RPMI8226 (cell line): ENCODE data around the gene PIP.
"Not testable (repeated sequence)": the region's sequence is repeated elsewhere in the genome, so short reads cannot be mapped to it uniquely, and the experiment has no call there.

Experiments used
- DNase-seq: peaks from one replicate; pipeline ENCODE4 v3.0.0-alpha.2; 2015

The PIP gene

GRCh38 chr7:143131781-143132180, at the start of gene PIP:
Gene PIP, plus strand, starts transcription at chr7:143132077. Its CDS starts 40 bp downstream, at chr7:143132117.
- no peak for DNase-seq

GRCh38 chr7:143085109-143085508, 46.8 kb upstream of the PIP start:
- DNase-seq, result no peak

GRCh38 chr7:143085610-143086009, 46.3 kb upstream of the PIP start:
- DNase-seq, result not testable (repeated sequence)

- DNase-seq, result not testable (repeated sequence)
Observed at GRCh38 chr7:143088549-143089231, 43.2 kb upstream of the PIP start.

GRCh38 chr7:143096146-143096545, 35.7 kb upstream of the PIP start:
- no peak for DNase-seq

GRCh38 chr7:143099579-143099978, 32.3 kb upstream of the PIP start:
- DNase-seq, result not testable (repeated sequence)

GRCh38 chr7:143104759-143105158, 27.1 kb upstream of the PIP start:
- no peak for DNase-seq

- not testable (repeated sequence) for DNase-seq
Observed at GRCh38 chr7:143108019-143108418, 23.9 kb upstream of the PIP start.

GRCh38 chr7:143117395-143117794, 14.5 kb upstream of the PIP start:
- no peak for DNase-seq

GRCh38 chr7:143120691-143121405, 11.0 kb upstream of the PIP start:
- no peak for DNase-seq

GRCh38 chr7:143123326-143123725, 8.6 kb upstream of the PIP start:
- not testable (repeated sequence) for DNase-seq

GRCh38 chr7:143126146-143126545, 5.7 kb upstream of the PIP start:
- no peak for DNase-seq

GRCh38 chr7:143129051-143129450, 2.8 kb upstream of the PIP start:
- DNase-seq, result no peak

GRCh38 chr7:143129477-143129876, 2.4 kb upstream of the PIP start:
- no peak for DNase-seq

- no peak for DNase-seq
Observed at GRCh38 chr7:143130541-143130940, 1.3 kb upstream of the PIP start.

GRCh38 chr7:143147070-143147469, 15.2 kb downstream of the PIP start:
- DNase-seq, result no peak

- no peak for DNase-seq
Observed at GRCh38 chr7:143148050-143148449, 16.2 kb downstream of the PIP start.

GRCh38 chr7:143148651-143149050, 16.8 kb downstream of the PIP start:
- DNase-seq, result no peak

GRCh38 chr7:143150696-143151095, 18.8 kb downstream of the PIP start:
- DNase-seq, result not testable (repeated sequence)

- DNase-seq, result not testable (repeated sequence)
Observed at GRCh38 chr7:143158617-143159016, 26.7 kb downstream of the PIP start.

- DNase-seq, result no peak
Observed at GRCh38 chr7:143171697-143172096, 39.8 kb downstream of the PIP start.

- peak; percentile 26 for DNase-seq
Observed at GRCh38 chr7:143172354-143172753, 40.5 kb downstream of the PIP start.

GRCh38 chr7:143176128-143176527, 44.3 kb downstream of the PIP start:
- DNase-seq, result no peak

GRCh38 chr7:143177374-143178119, 45.7 kb downstream of the PIP start:
- DNase-seq, result no peak
